GM23338 (cell line): ENCODE results near the gene PGGT1B. TPM values are rescaled to one million over a fixed set of nuclear protein-coding genes. Genes with fewer than 3 reads are reported as not detected.

Source experiments
- ATAC-seq: fragments of 200-7000 bp; cut with Tn5 transposase; 3 replicates; pipeline ENCODE4 v1.9.1; 2020
- DNase-seq: peaks from one replicate; pipeline ENCODE4 v3.0.0-alpha.2; 2015; ENCODE audit warnings: low spot score
- H2AFZ ChIP-seq: fragments of 200-600 bp; sonication (generic); 2 replicates; pipeline ENCODE4 v1.8.0; 2016; ENCODE audit warnings: antibody characterized with exemption, mild to moderate bottlenecking, moderate library complexity
- H3F3A ChIP-seq: fragments of 200-600 bp; sonication (generic); replicated peaks from 2 replicates; pipeline ENCODE4 v1.8.0; 2017; ENCODE audit warnings: antibody characterized with exemption, mixed run types, low read depth
- H3K27ac ChIP-seq: fragments of 200-600 bp; sonication (generic); 2 replicates; pipeline ENCODE4 v1.6.1; 2016; ENCODE audit warnings: low read depth
- H3K27me3 ChIP-seq: fragments of 200-600 bp; sonication (generic); 2 replicates; pipeline ENCODE4 v1.8.0; 2016; ENCODE audit warnings: mild to moderate bottlenecking, mixed run types, moderate library complexity; ENCODE audit not compliant: insufficient read depth
- H3K36me3 ChIP-seq: fragments of 200-600 bp; sonication (generic); 2 replicates; pipeline ENCODE4 v1.8.0; 2016; ENCODE audit warnings: mild to moderate bottlenecking; ENCODE audit not compliant: insufficient read depth
- H3K4me1 ChIP-seq: fragments of 200-600 bp; sonication (generic); 2 replicates; pipeline ENCODE4 v1.8.0; 2016; ENCODE audit warnings: mild to moderate bottlenecking, moderate library complexity; ENCODE audit not compliant: insufficient read depth
- H3K4me2 ChIP-seq: fragments of 200-600 bp; sonication (generic); 2 replicates; pipeline ENCODE4 v1.7.1; 2017; ENCODE audit warnings: mixed run types
- H3K4me3 ChIP-seq: fragments of 200-600 bp; sonication (generic); 2 replicates; pipeline ENCODE4 v1.6.1; 2016; ENCODE audit warnings: mixed run types
- H3K79me2 ChIP-seq: fragments of 200-600 bp; sonication (generic); replicated peaks from 2 replicates; pipeline ENCODE4 v1.8.0; 2017; ENCODE audit warnings: mild to moderate bottlenecking; ENCODE audit not compliant: insufficient read depth
- H3K9me2 ChIP-seq: fragments of 200-600 bp; sonication (generic); 2 replicates; pipeline ENCODE4 v1.8.0; 2017; ENCODE audit not compliant: insufficient read depth
- H4K20me1 ChIP-seq: fragments of 200-600 bp; sonication (generic); replicated peaks from 2 replicates; pipeline ENCODE4 v1.8.0; 2017; ENCODE audit warnings: mild to moderate bottlenecking; ENCODE audit not compliant: insufficient read depth
- H3K27ac Mint-ChIP-seq: 2 replicates; pipeline ENCODE4 v1.8.0; 2020; ENCODE audit warnings: inconsistent platforms, mild to moderate bottlenecking, moderate library complexity, mixed read lengths
- H3K27me3 Mint-ChIP-seq: 3 replicates; pipeline ENCODE4 v1.8.0; 2022; ENCODE audit warnings: low read depth, mild to moderate bottlenecking, moderate library complexity, mixed read lengths, inconsistent platforms; ENCODE audit not compliant: insufficient read depth, poor library complexity
- H3K36me3 Mint-ChIP-seq: 3 replicates; pipeline ENCODE4 v1.8.0; 2021; ENCODE audit warnings: low read depth, mild to moderate bottlenecking, inconsistent platforms, moderate library complexity, mixed read lengths
- H3K4me1 Mint-ChIP-seq: 3 replicates; pipeline ENCODE4 v1.8.0; 2020; ENCODE audit warnings: mild to moderate bottlenecking, inconsistent platforms, mixed read lengths
- H3K4me3 Mint-ChIP-seq: 3 replicates; pipeline ENCODE4 v1.8.0; 2021; ENCODE audit warnings: moderate library complexity, mild to moderate bottlenecking, inconsistent platforms, mixed read lengths
- H3K9me3 Mint-ChIP-seq: 3 replicates; pipeline ENCODE4 v1.8.0; 2020; ENCODE audit warnings: moderate library complexity, mild to moderate bottlenecking, inconsistent platforms, mixed read lengths
- CREB1 ChIP-seq: fragments of 250-450 bp; sonication (Bioruptor Pico); IDR thresholded peaks from 2 replicates; pipeline ENCODE4 v1.5.0; 2020; ENCODE audit warnings: low read depth, mild to moderate bottlenecking, moderate library complexity
- ETS1 ChIP-seq: IDR thresholded peaks from 2 replicates; pipeline ENCODE4 v1.6.1; 2016; ENCODE audit warnings: antibody characterized with exemption
- EZH2 ChIP-seq: fragments of 200-600 bp; sonication (generic); IDR thresholded peaks from one replicate; pipeline ENCODE4 v1.8.0; 2017; ENCODE audit warnings: antibody characterized with exemption, mild to moderate bottlenecking, low read depth; ENCODE audit not compliant: unreplicated experiment
- EZH2phosphoT487 ChIP-seq: fragments of 200-600 bp; sonication (generic); IDR thresholded peaks from one replicate; pipeline ENCODE4 v1.8.1; 2018; ENCODE audit warnings: antibody characterized with exemption; ENCODE audit not compliant: unreplicated experiment
- JUNB ChIP-seq: IDR thresholded peaks from one replicate; pipeline ENCODE4 v1.6.1; 2016; ENCODE audit warnings: antibody characterized with exemption; ENCODE audit not compliant: unreplicated experiment
- NANOG ChIP-seq: IDR thresholded peaks from 2 replicates; pipeline ENCODE4 v1.6.1; 2016; ENCODE audit warnings: antibody characterized with exemption, borderline replicate concordance
- POLR2AphosphoS5 ChIP-seq: IDR thresholded peaks from 2 replicates; pipeline ENCODE4 v1.6.1; 2016; ENCODE audit warnings: antibody characterized with exemption, low read depth
- ZNF114 ChIP-seq: fragments of 250-450 bp; sonication (Bioruptor Pico); IDR thresholded peaks from 2 replicates; pipeline ENCODE4 v1.5.0; 2020; ENCODE audit warnings: mild to moderate bottlenecking, moderate library complexity
- ZNF331 ChIP-seq: fragments of 250-450 bp; sonication (Bioruptor Pico); IDR thresholded peaks from 2 replicates; pipeline ENCODE4 v1.5.0; 2020; ENCODE audit warnings: low read depth, mild to moderate bottlenecking, moderate library complexity
- polyA plus RNA-seq: library from polyadenylated mRNA; unstranded; fragments of >200 nt; fragmentation: Nextera tagmentation; extraction: Ambion mirVana; gene quantifications from 2 replicates; pipeline ENCODE4 v1.2.1, GENCODE V29; 2016
- total RNA-seq: library from RNA; depleted of rRNA; stranded (reverse); fragments of >200 nt; shearing (Covaris generic); gene quantifications from 2 replicates; pipeline ENCODE4 v1.2.3, GENCODE V29; 2014
- TF ChIP-seq, protein P1 (sequence below): fragments of 250-450 bp; sonication (Bioruptor Pico); IDR thresholded peaks from 2 replicates; pipeline ENCODE4 v1.5.0; 2020; ENCODE audit warnings: mild to moderate bottlenecking, moderate library complexity
- TF ChIP-seq, protein P2 (sequence below): IDR thresholded peaks from one replicate; pipeline ENCODE4 v1.6.1; 2018; ENCODE audit warnings: antibody characterized with exemption; ENCODE audit not compliant: unreplicated experiment
- TF ChIP-seq, protein P3 (sequence below), 2 experiments: fragments of 200-600 bp in 1 of 2; sonication (generic) in 1 of 2; conservative IDR thresholded peaks; 2 replicates each; pipeline versions ENCODE4 v1.5.1 to v1.6.1; 2016 to 2017; ENCODE audit warnings: antibody characterized with exemption in 2 of 2, low read depth in 2 of 2, mild to moderate bottlenecking in 2 of 2, moderate library complexity in 1 of 2

PGGT1B gene
- total and polyA plus RNA-seq, 2 experiments from 2014 or later, result 8.6 to 12.9 TPM

GRCh38 chr5:115264786-115265185, 2.1 kb upstream of the PGGT1B start:
- Histone ChIP-seq H3K9me2 (no peaks in the 10 kb centered on the region), H2AFZ (no peak overlapping the region), H3F3A (no peaks in the 10 kb centered on the region), H3K36me3 (peaks cover 8% of the 10 kb centered on the region; the same call in 1 of the 2 replicates), H3K27me3 (no peaks in the 10 kb centered on the region), H3K27ac (no peak overlapping the region), H4K20me1 (no peaks in the 10 kb centered on the region), H3K4me1 (peaks cover 8% of the 10 kb centered on the region; the same call in 1 of the 2 replicates), H3K4me2 (no peak overlapping the region), H3K4me3 (no peak overlapping the region), H3K79me2 (peaks cover 25% of the 10 kb centered on the region)
- peaks cover 18% of the 10 kb centered on the region for H3K4me1 Mint-ChIP-seq
- H3K27ac Mint-ChIP-seq, result no peak overlapping the region
- TF ChIP-seq, protein P1, sequence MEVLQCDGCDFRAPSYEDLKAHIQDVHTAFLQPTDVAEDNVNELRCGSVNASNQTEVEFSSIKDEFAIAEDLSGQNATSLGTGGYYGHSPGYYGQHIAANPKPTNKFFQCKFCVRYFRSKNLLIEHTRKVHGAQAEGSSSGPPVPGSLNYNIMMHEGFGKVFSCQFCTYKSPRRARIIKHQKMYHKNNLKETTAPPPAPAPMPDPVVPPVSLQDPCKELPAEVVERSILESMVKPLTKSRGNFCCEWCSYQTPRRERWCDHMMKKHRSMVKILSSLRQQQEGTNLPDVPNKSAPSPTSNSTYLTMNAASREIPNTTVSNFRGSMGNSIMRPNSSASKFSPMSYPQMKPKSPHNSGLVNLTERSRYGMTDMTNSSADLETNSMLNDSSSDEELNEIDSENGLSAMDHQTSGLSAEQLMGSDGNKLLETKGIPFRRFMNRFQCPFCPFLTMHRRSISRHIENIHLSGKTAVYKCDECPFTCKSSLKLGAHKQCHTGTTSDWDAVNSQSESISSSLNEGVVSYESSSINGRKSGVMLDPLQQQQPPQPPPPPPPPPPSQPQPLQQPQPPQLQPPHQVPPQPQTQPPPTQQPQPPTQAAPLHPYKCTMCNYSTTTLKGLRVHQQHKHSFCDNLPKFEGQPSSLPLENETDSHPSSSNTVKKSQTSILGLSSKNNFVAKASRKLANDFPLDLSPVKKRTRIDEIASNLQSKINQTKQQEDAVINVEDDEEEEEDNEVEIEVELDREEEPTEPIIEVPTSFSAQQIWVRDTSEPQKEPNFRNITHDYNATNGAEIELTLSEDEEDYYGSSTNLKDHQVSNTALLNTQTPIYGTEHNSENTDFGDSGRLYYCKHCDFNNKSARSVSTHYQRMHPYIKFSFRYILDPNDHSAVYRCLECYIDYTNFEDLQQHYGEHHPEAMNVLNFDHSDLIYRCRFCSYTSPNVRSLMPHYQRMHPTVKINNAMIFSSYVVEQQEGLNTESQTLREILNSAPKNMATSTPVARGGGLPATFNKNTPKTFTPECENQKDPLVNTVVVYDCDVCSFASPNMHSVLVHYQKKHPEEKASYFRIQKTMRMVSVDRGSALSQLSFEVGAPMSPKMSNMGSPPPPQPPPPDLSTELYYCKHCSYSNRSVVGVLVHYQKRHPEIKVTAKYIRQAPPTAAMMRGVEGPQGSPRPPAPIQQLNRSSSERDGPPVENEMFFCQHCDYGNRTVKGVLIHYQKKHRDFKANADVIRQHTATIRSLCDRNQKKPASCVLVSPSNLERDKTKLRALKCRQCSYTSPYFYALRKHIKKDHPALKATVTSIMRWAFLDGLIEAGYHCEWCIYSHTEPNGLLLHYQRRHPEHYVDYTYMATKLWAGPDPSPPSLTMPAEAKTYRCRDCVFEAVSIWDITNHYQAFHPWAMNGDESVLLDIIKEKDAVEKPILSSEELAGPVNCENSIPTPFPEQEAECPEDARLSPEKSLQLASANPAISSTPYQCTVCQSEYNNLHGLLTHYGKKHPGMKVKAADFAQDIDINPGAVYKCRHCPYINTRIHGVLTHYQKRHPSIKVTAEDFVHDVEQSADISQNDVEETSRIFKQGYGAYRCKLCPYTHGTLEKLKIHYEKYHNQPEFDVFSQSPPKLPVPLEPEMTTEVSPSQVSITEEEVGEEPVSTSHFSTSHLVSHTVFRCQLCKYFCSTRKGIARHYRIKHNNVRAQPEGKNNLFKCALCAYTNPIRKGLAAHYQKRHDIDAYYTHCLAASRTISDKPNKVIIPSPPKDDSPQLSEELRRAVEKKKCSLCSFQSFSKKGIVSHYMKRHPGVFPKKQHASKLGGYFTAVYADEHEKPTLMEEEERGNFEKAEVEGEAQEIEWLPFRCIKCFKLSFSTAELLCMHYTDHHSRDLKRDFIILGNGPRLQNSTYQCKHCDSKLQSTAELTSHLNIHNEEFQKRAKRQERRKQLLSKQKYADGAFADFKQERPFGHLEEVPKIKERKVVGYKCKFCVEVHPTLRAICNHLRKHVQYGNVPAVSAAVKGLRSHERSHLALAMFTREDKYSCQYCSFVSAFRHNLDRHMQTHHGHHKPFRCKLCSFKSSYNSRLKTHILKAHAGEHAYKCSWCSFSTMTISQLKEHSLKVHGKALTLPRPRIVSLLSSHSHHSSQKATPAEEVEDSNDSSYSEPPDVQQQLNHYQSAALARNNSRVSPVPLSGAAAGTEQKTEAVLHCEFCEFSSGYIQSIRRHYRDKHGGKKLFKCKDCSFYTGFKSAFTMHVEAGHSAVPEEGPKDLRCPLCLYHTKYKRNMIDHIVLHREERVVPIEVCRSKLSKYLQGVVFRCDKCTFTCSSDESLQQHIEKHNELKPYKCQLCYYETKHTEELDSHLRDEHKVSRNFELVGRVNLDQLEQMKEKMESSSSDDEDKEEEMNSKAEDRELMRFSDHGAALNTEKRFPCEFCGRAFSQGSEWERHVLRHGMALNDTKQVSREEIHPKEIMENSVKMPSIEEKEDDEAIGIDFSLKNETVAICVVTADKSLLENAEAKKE (CRISPR knock-in tag), result no peak
- TF ChIP-seq, protein P2, sequence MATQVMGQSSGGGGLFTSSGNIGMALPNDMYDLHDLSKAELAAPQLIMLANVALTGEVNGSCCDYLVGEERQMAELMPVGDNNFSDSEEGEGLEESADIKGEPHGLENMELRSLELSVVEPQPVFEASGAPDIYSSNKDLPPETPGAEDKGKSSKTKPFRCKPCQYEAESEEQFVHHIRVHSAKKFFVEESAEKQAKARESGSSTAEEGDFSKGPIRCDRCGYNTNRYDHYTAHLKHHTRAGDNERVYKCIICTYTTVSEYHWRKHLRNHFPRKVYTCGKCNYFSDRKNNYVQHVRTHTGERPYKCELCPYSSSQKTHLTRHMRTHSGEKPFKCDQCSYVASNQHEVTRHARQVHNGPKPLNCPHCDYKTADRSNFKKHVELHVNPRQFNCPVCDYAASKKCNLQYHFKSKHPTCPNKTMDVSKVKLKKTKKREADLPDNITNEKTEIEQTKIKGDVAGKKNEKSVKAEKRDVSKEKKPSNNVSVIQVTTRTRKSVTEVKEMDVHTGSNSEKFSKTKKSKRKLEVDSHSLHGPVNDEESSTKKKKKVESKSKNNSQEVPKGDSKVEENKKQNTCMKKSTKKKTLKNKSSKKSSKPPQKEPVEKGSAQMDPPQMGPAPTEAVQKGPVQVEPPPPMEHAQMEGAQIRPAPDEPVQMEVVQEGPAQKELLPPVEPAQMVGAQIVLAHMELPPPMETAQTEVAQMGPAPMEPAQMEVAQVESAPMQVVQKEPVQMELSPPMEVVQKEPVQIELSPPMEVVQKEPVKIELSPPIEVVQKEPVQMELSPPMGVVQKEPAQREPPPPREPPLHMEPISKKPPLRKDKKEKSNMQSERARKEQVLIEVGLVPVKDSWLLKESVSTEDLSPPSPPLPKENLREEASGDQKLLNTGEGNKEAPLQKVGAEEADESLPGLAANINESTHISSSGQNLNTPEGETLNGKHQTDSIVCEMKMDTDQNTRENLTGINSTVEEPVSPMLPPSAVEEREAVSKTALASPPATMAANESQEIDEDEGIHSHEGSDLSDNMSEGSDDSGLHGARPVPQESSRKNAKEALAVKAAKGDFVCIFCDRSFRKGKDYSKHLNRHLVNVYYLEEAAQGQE, result no peak
- TF ChIP-seq ZNF331 (CRISPR knock-in tag) (no peak), ZNF114 (CRISPR knock-in tag) (no peak), POLR2AphosphoS5 (no peak), ETS1 (no peak), CREB1 (CRISPR knock-in tag) (no peak), JUNB (no peak), EZH2phosphoT487 (no peak), EZH2 (no peak), NANOG (no peak)
- TF ChIP-seq, protein P3, sequence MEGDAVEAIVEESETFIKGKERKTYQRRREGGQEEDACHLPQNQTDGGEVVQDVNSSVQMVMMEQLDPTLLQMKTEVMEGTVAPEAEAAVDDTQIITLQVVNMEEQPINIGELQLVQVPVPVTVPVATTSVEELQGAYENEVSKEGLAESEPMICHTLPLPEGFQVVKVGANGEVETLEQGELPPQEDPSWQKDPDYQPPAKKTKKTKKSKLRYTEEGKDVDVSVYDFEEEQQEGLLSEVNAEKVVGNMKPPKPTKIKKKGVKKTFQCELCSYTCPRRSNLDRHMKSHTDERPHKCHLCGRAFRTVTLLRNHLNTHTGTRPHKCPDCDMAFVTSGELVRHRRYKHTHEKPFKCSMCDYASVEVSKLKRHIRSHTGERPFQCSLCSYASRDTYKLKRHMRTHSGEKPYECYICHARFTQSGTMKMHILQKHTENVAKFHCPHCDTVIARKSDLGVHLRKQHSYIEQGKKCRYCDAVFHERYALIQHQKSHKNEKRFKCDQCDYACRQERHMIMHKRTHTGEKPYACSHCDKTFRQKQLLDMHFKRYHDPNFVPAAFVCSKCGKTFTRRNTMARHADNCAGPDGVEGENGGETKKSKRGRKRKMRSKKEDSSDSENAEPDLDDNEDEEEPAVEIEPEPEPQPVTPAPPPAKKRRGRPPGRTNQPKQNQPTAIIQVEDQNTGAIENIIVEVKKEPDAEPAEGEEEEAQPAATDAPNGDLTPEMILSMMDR (conservative IDR thresholded peaks at IDR 0.05; ENCODE audit: low read depth in 2 of 2), result no peak
- no peak for ATAC-seq
- H3K9me3 Mint-ChIP-seq, result no peaks in the 10 kb centered on the region
- DNase-seq, result no peak
- peaks cover 13% of the 10 kb centered on the region; the same call in 2 of the 3 replicates for H3K36me3 Mint-ChIP-seq
- no peak overlapping the region for H3K4me3 Mint-ChIP-seq
- H3K27me3 Mint-ChIP-seq, result peaks cover 6% of the 10 kb centered on the region
